Cerebellar nuclear complex (tissue), 1 donor: Measurements from ENCODE around the gene PLA2G2A.
"Not testable (repeated sequence)": the region's sequence is repeated elsewhere in the genome, so short reads cannot be mapped to it uniquely, and the experiment has no call there.

ENCODE experiments used
- DNase-seq, 2 experiments: peaks; one replicate each; lab custom pipeline; 2025; lab: John Stamatoyannopoulos, UW

Gene PLA2G2A

DNA sequence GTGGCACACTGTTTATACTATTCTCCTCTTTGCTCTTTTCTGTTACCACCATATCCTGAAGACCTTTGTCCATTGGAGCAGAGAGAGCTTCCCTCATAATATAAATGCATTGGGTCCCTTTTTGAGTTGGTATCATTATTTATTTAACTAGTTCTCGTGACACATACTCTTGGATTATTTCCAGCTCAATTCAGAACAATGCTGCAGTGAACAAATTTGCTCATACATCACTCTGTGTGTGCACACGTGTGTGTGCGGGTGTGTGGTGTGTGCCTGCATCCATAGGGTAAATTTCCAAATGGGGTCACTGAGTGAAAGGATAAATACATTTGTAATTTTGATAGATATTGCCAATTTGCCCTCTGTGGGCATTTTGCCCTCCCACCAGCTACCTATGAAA, 5.8 kb downstream of the PLA2G2A start:
- no peak for DNase-seq

- no peak for DNase-seq
Measured at GRCh38 chr1:19971664-19972063, 7.8 kb downstream of the PLA2G2A start.

- no peak for DNase-seq
Measured at GRCh38 chr1:19969898-19970660, 9.3 kb downstream of the PLA2G2A start.

GRCh38 chr1:19967808-19968207, 11.6 kb downstream of the PLA2G2A start:
- no peak for DNase-seq

GRCh38 chr1:19964542-19964941, 14.9 kb downstream of the PLA2G2A start:
- DNase-seq, result no peak

DNA sequence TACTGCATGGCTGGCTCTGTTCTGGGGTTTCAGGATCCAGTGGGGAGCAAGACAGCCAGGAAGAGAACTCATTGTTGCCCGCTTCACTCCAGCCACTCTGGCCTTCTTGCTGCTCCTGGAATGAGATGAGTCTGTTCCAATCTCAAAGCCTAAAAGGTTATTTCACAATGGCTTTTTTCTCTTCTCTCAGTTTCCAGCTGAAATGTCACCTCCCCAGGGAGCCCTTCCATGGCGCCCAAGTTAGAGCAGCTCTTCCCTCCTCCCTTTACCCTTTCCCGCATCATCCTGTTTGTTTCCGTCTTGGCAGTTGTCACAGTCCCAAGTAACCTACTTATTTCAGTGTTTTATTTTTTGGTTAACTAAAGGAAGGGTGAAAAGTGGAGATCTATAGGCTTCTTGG, 15.8 kb downstream of the PLA2G2A start:
- DNase-seq, result no peak

DNA sequence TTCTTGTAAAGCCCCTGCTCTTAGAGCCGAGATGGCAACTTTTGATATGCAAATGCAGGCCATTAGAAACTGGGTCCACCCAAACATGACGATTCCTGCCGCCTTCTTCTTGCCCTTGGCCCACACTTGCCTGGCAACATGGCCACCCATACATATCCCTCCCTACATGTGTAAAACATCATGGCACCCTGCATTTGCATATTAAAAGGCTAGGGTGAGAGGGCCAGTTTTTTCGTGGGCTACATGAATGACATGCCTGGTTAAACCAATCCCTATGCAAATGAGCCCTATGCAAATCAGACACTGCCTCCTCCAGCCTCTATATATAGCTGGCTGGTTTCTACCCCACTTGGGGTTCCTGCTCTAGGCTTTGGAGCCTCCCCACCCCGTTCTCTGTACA, 18.8 kb downstream of the PLA2G2A start:
- no peak for DNase-seq

DNA sequence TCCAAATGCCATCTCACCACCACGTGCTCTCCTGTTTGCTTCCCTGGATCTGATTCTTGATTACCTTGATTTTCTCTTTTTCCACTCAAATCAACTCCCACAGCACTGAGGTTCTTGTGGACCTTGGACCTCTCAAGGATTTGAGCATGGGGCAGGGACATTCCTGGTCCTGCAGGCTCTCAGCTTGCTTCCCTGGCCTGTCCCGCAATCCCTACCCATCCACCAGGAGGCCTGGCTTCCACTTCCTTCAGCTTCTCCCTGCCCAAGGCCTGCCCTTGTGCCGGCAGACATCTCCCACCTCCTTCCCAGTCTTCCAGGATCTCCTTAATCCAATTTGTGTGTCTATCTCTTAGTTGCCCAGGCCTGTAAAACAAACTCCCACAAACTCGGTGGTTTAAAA, 21.6 kb downstream of the PLA2G2A start:
- no peak for DNase-seq

- DNase-seq, result no peak
Measured at GRCh38 chr1:19955534-19956170, 23.8 kb downstream of the PLA2G2A start.

GRCh38 chr1:19954059-19954458, 25.4 kb downstream of the PLA2G2A start:
- no peak for DNase-seq

- no peak for DNase-seq
Measured at GRCh38 chr1:19949016-19949415, 30.4 kb downstream of the PLA2G2A start.

- DNase-seq, result no peak
Measured at GRCh38 chr1:19946971-19947370, 32.4 kb downstream of the PLA2G2A start.

GRCh38 chr1:19946331-19946751, 33.1 kb downstream of the PLA2G2A start:
- DNase-seq, result no peak

- no peak for DNase-seq
Measured at GRCh38 chr1:19945914-19946313, 33.5 kb downstream of the PLA2G2A start.

DNA sequence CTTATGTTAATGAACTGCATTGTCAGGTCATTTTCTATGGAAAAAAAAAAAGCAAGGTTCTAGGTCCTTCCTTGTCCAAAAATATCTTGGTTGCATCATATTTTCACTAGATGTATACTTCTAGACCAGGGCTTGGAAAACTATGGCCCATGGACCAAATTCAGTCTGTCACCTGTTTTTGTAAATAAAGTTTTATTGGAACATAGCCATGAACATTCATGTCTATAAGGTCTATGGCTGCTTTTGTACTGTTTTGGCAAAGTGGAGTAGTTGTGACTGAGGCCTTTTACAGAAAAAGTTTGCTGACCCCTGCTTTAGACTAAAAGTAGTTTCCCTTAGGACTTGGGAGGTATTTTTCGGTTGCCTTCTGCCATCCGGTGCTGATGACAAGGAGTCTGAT, 36.8 kb downstream of the PLA2G2A start:
- DNase-seq, result no peak

- no peak for DNase-seq
Measured at GRCh38 chr1:19942088-19942487, 37.3 kb downstream of the PLA2G2A start.

DNA sequence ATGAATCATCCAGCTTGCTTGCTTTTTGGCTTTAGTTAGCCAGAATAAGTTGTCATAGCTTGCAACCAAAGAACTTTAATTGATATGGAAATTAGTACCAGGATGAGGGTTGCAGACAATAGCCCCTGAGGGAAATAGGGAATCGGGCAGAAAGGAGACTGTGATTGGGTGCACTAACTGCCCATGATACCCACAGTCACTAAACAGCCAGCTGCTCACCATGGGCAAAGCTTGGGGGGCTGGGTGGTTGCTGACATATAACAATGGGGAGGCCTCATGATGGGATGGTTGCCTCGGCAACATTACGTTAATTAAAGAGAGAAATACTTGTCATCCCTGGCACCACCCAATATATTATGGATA, 38.2 kb downstream of the PLA2G2A start:
- no peak for DNase-seq

- DNase-seq, result no peak
Measured at GRCh38 chr1:19940486-19941205, 38.8 kb downstream of the PLA2G2A start.

DNA sequence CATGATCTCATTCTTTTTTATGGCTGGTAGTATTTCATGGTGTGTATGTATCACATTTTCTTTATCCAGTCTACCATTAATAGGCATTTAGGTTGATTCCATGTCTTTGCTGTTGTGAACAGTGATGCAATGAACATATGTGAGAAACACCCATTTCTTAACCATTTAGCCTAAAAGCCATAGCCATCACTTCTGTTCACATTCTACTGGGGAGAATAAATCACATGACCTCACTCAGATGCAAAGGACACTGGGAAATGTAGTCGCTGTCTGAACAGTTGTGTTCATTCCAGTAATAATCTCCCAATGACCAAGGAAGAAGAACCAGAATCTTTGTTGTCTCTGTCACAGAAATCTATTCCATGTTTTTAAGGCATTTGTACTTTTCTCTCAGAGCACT, 40.9 kb downstream of the PLA2G2A start:
- DNase-seq, result no peak

- DNase-seq, result no peak
Measured at GRCh38 chr1:19936061-19936750, 43.2 kb downstream of the PLA2G2A start.

DNA sequence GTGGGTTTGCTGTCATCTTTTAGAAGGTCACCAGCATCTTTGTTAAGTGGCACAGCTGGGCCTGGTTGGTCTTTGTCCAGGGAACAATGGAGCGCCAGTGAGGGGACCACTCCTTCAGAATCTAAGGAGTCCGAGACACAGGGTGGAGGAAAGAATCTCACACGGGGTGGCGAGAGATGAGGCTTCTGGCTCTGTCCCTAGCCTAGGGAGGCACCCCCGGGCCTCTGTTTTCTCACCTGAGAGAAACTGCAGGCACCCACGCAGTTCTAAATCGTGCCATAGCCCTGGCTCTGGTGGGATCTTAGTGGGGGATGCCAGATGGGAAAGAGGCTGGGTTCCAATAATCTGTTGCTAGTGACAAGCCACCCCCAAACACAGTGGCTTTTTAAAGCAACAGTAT, 45.1 kb downstream of the PLA2G2A start:
- no peak for DNase-seq

DNA sequence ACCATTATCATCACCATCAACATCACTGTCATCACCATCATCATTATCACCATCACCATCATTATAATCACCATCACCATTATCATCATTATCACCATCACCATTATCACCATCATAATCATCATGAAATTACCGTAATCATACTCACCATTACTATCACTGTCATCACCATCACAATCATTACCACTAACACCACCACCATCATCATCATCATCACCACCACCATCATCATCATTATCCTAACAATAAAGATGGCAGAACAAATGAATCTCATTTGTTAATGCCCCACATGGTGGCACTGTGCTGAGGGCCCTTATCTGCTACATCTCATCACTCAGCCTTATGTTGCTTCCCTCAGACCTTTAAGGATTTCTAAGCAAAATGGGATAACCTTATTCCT, 46.6 kb downstream of the PLA2G2A start:
- DNase-seq, result no peak

GRCh38 chr1:19927130-19927421, 52.3 kb downstream of the PLA2G2A start:
- DNase-seq, result not testable (repeated sequence)
